HuH-7.5 (cell line): ENCODE data around the gene NCS1.
A peak's percentile ranks its signal among the peaks of the same experiment; 100 is the strongest.

Experiments
- DNase-seq: peaks from one replicate; pipeline ENCODE4 v3.0.0; 2011; ENCODE audit warnings: low spot score

Gene NCS1

DNA sequence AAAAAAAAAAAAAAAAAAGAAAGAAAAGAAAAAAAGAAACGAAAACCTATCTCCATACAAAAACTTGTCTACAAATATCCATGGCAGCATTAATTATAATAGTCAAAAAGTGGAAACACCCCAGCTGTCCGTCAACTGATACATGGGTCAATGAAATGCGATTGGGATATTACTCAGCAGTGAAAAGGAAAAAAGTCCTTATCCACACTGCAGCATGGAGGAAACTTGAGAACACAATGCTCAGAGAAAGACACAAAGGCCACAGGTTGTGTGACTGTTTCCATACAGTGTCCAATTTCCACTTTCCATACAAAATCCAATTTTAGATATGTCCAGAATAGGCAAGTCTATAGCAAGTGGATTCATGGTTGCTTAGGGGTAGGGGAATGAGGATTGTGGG is 24.3 kb upstream of the NCS1 start:
- no peak for DNase-seq

DNA sequence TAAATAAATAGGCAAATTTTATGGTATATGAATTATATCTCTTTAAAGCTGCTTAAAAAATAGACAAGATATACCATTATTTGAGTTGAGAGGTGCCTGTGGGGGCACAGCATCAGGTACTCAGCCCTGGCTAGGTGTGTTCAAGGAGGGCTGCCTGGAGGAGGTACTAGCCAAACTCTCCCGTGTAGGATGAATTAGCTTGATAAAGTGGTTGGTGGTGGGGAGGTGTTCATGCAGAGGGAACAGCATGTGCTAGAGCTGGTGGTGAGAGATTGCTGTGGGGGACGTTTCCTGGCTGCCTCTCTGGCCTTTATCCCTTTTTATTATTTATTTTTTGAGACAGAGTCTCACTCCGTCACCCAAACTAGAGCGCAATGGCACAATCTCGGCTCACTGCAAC is 23.2 kb upstream of the NCS1 start:
- DNase-seq: no peak

DNA sequence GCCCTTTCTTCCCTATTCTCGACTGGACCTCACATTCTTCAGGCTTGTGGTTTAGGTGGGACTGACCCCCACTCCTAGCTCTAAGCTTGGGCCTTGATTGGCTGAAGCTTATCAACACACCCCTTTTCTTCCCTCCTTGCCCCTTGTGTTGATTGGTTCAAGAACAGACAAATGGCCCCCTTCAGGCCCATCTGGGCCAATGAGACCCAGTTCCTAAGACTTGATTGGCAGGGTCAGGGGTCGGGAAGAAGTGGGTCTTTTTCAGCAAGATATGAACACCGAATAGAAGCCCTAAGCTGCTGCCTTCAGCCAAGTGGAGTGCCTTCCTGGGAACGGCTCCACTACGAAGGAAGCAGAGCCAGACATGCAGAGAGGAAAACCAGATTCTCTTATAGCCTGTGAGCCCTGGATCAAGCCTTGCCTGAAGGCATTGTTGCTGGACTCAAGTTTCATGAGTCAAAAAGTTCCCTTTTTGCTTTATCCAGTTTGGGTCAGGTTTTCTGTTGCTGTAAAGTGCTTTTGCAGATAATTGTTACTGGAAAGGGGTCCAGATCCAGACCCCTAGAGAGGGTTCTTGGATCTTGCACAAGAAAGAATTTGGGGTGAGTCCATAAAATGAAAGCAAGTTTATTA is 22.4 kb upstream of the NCS1 start:
- DNase-seq: no peak

DNA sequence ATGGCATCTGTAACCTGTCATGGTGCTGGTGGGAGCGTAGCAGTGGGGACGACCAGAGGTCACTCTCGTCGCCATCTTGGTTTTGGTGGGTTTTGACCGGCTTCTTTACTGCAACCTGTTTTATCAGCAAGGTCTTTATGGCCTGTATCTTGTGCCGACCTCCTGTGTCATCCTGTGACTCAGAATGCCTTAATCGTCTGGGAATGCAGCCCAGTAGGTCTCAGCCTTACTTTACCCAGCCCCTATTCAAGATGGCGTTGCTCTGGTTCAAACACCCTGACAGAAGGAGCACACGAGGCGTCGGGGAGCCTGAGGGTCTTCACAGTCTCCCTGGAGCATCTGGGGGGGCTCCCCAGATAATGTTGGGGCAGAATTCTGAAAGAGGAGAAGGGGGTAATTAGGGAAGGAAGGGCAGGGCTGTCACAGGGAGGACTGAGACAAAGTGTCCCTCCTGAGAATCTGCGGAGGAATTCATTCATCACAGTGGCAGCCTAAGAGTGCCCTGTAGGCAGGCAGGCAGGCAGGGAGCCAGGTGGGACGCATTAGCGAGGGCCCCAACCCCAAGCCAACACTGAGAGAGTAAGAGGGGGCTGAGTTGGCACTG is 21.3 kb upstream of the NCS1 start:
- no peak for DNase-seq

DNA sequence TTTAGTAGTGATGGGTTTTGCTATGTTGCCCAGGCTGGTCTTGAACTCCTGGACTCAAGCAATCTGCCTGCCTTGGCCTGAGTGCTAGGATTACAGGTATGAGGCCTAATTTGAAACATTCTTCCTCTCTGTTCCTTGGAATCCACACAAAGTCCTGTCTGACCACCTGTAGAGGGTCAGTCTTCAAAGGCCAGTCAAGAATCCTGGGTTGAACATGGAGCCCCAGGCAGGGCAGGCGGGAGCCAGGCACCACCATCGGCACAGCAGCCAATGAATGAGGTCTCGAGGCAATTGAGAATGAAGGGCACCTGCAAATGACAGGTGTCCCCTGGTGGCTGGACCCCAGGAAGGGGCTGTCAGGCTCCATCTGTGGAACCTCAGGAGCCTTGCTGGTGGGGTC is 17.4 kb upstream of the NCS1 start:
- DNase-seq: no peak

DNA sequence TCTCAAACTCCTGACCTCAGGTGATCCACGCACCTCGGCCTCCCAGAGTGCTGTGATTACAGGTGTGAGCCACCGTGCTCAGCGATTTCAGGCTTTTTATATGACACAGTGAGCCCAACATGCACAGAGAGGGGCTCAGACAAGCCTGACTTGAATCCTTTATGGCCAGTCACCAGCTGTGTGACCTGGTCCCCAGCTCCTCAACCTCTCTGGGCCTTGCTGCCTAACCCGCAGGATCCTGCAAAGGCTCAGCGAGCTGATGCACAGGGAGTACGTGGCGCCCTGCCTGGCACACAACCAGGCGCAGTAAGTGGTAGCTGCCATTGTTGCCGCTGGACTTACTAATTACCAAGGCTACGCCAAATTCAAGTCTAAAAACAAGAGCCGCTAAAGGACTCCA is 16.6 kb upstream of the NCS1 start:
- no peak for DNase-seq

DNA sequence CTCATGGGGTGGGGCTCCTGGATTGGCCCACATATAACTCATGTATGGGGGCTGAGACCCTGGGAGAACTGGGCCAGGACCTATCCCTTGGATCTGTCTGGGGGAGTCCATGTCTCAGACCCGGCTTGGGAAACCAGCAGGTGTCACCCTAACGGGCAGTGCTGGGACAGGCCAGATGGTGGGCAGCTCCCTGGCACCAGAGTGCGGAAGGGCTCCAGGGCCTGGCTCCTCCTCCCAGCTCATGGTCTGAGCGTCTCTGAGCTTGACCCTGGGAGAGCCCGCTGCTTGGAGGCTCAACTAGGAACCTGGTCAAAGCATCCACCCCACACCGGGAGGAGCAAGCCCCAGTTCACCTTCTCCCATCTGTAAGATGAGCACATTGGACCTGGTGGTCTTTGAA is 15.5 kb upstream of the NCS1 start:
- no peak for DNase-seq

DNA sequence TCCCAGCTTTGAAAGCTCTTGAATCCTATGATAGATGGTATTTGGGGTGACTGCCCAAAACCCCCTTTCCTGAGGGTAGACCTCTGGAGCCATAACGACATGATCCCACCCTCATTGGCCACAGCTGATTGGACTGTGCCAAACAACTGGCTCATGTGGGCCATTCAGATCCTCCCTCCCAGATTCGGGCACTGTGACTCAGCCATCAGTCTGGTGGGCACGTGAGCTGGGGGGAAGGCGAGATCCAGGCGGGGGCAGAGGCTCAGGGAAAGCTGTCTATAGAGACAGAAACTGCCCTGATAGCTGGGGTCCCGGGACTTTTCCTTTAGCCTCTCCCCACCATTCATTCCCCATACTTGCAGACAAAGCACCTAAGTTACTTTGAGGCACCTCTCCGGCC is 15.1 kb upstream of the NCS1 start:
- no peak for DNase-seq

DNA sequence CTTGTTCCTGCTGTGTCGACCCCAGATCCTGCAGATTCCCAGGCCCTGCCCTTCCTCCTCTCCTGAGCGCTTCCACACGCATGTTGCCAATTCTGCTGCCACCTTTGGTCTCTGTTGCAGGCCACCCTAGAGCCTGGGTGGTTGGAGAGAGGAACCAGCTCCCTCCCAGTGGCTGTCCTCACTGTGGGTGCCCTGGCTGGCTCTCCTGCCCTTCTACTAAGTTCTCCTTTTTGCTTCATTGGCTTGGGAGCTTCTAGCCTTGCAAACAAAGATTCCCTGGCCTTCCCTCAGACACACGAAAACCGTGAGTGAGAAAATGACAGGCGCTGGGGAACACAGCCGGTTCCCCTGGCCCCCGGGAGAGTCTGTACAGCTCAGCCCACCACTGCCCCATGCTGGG is 14.2 kb upstream of the NCS1 start:
- no peak for DNase-seq

DNA sequence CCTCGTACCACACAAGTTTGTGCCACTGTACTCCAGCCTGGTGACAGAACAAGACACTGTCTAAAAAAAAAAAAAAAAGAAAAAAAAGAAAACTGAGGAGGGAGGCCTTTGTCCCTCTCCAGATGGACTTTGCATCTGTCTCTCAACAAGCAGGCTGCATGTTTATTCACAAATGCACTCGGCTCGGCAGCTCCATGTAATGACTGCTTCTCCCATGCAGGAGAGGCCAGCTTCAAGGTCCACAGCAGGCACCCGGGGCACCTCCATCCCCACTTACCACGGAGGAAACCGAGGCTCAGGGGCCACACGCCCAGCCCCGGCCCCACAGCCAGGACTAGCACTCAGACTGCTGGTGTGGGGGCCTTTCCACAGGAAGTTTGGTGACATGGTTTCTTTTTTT is 13.1 kb upstream of the NCS1 start:
- DNase-seq: no peak

DNA sequence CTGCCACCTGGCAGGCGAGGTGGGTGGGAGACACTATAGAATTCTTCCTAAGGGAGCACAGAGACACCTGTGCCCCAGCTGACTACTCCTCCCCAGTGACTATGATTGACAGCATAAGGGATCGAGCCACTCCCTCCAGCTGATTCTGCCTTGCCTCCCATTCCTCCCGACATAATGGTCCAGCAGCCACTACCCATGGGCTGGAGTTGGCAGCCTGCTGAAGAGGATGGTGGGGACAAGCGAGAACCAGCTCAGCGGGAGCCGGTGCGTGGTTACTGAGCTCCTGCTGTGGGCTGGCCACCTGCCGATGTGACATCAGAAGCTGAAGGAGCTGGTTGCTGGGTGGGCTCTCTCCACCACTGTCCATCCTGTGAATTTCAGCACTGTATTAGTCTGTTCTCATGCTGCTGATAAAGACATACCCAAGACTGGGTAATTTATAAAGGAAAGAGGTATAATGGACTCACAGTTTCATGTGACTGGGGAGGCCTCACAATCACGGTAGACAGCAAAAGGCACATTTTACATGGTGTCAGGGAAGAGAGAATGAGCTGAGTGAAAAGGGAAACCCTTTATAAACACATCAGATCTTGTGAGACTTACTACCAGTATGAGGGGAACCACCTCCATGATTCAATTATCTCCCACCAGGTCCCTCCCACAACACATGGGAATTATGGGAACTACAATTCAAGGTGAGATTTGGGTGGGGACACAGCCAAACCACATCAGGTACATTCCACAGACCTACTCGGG is 12.1 kb upstream of the NCS1 start:
- no peak for DNase-seq

DNA sequence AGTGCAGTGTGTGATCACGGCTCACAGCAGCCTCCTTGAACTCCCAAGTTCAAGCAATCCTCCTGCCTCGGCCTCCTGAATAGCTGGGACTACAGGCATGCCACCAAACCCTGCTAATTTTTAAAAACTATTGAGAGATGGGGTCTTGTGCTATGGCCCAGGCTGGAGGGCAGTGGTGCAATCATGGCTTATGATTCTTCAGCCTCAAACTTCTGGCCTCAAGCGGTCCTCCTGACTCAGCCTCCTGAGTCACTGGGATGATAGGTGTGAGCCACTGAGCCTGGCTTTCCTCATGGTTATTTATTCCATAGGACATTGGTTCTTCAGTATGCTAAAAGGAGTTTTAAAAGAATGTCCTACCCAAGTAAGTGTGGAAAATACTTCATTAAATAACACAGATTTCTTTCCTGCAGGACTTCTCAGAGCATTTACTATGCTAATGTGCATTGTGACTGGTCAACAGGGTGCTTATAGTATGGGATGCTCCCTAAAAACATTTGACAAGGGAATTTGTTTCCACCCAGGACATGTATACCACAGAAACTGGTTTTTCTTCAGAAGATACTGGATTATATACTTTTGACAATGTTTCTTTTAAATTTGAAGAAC is 11.2 kb upstream of the NCS1 start:
- no peak for DNase-seq

DNA sequence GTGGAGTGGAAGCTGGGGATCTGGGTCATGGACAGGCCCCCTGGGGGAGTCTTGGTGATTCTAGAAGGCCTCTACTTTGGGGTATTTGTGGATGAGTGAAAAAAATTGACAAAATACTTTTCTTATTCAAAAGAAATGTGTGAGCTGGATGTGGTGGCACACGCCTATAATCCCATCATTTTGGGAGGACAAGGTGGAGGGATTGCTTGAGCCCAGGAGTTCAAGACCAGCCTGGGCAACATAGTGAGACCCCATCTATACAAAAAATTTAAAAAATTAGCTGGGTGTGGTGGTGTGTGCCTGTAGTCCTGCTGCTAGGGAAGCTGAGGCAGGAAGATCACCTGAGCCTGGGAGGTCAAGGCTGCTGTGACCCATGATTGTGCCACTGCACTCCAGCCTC is 6.6 kb upstream of the NCS1 start:
- no peak for DNase-seq

DNA sequence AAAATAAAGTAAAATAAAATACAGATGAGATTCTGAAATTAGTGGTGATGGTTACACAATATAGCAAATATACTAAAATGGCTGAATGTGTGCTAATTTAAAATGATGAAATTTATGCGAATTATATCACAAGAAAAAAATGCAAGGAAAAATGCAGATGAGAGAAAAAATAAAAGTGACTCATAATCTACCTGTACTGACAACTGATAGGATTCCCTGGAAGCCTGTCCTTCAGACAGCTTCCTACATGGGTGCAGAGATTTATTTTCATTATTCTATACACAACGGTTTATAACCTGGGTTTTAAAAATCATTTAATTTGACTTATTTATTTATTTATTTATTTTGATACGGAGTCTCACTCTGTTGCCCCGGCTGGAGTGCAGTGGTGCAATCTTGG is 5.8 kb upstream of the NCS1 start:
- no peak for DNase-seq

DNA sequence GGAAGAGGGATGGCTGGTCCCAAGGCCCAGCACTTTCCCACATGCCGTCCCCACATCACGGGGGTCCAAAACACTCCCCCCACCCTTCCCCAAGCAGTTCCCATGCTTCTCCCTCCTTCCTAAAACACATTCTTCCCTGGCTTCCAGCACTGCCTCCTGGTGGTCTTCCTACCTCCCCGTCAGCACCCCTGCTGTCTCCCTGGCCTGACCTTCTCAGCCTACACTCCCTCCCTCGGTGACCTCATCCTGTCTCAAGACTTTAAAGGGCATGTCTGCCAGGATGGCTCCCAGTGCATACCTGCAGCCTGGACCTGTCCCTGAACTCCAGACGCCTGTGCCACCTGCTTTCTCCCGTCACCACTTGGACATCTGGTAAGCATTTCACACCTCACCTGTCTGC is 4.3 kb upstream of the NCS1 start:
- DNase-seq: no peak

DNA sequence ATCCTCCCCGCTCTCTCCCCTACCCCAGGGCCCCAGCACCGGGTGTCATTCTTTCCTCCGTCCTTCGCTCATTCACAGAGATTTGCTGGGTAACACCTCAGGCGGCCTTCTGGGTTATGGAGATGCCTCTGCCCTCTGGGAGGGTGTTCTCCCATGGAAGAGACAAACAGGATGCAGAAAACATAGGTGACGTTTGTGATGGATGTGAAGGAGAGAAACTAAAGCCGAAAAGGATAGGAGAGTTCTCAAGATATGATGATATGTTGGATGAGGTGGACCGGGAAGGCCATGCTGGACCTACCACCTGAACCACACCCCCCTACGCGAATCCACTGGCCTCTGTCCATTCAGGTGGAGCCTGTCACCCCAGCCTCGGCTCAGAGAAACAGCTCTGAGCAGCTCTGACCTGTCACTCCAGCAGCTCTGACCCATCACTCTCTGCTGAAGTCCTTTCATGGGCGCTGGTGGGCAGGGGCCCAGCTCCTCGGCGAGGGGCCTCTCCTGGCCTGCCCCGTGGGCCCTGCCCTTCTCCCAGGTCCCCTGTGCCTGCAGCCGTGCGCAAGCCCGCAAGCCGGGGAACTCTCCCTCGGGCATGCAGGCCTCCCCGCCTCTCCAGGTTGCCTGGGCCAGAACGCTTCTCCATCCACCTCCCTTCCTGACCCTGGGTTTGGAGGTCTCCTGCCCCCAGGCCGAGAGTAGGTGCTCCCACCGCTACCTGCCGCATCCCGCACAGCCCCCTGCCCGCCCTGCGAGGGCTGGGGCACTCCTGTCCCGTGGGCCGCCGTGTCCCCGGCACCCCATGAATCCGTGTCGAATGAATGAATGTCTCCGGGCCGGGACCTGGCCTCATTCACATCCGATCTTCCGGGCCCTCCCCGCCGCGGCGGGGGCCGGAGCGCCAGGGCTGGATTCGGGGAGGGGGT is 717 bp upstream of the NCS1 start:
- DNase-seq: peak; percentile 56

DNA sequence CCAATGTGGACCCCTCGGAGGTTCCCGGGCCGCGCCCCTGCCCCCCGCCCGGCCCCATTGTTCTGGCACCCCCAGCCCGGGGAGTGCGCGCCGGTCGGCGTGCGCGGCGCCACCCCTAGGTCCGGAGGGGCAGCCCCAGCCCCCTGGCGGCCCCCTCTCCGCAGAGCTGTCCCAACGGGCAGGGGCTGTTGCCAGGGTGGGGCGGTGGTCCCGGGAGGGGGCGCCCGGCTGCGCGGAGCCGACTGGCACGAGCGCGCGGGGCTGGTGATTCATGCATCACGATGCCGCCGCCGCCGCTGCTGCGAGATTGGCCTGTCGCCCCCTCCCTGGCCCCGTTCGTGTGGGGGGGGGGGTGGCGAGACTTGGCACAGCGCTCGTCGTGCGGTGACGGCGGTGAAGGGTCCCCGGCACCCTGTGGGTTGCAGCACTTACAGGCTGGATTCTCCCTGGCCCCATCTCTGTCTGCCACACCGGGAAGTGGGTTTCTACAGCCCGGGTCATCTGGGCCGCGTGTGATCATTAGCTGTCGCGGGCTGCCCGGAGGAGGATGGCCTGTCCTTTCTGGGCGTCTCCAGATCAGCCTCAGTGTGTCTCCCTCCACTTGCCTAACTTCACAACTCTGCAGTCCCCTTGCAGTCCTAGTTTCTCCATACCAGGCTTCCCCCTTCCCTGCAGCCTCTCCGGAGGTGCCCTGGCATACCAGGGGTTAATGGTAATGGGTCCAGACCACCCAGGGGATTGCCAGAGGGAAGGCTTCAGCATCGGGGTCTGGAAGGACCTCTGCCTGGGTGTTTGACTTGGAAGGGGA is 858 bp downstream of the NCS1 start:
- DNase-seq: peak; percentile 73

DNA sequence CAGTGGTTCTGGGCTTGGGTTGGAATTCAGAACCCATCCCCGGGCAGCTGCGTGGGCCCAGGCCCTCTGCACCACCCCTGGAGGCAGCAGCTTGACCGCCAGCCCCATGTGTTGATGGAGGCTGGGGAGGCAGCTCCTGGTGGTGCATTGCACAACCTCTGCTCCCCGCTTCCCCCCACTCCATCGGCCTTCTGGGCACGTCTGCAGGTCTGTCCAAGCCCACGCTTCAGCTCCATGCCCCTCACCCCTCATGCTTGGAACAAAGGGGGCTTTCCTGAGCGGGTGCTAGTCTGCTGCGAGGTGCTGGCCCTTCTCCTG is 1.4 kb downstream of the NCS1 start:
- peak; percentile 59 for DNase-seq

DNA sequence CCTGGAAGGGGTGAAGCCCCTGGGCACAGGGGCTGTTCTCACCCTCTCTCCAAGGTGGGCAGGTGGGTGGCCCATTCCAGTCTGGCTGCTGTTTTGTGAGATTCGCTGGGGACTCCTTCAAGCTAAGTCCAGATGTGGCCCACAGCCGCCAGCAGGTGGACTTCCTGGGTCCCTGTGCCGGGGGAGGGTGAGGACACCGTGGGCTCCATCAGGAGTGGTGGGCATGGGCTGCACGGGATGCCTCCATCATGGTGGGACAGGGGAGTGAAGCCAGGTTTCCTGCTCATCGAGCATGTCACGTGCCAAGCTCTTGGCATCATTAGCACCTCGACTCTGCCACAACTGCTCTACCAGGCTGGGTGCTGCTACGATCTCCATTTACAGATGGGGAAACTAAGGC is 1.8 kb downstream of the NCS1 start:
- DNase-seq: no peak

DNA sequence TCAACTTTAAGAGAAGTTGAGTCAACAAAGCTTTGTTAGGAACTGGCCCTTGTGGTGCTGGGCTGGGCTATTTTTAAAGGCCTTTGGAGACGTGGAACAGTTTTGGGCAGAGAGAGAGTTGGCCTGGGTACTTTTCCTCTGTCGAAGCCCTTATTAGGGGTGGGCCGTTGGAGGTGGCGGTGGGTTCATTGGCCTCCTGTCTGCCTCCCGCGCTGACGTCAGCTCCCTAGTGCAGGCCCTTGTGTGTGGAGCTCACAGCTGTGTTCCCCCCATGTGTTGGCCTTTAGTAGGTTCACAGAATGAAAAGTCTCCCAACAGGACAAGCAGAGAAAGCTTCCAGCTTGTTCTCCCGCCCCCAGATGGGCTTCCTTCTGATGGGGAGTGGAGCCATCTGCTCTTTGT is 2.7 kb downstream of the NCS1 start:
- DNase-seq: no peak

DNA sequence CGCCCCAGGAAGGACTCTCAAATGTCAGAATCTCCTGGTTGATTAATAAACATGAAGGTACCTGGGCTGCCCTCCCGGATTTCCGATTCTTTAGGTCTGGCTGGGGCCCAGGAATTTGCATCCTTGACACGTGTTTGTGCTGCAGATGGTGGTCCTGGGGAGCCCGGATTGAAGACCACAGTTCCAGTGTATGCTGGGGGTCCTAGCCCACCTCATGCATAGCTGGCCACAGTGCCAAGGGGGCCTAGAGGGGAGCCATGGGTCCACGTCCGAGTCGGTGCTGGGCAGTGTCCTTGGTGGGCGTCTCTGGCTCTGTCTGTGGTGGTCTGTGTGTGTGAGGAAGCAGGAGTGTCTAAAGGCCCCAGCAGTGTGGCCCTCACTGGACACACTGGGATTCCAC is 3.2 kb downstream of the NCS1 start:
- DNase-seq: no peak

DNA sequence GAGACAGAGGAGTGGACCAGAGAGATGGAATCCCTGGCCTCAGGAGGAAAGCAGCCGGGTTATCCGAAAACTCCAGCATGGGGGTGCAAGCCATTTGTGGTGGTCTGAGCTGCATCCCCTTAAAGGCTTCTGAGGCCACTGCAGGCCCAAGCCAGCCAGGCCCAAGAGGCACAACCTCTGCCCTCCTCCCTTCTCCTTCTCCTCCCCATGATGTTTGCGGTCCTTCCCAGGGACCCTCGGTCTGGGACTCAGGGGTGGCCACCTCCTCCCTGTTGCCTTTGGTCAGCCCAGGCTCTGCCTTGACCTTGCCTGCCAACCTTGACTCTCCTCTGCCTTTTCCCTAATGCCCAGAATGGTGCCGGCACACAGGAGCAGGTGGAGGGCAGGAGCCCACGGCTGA is 4.6 kb downstream of the NCS1 start:
- DNase-seq: no peak
